Esophagus muscularis mucosa (tissue), 4 donors: ENCODE results near the gene NR1D2. TPM values are rescaled to one million over a fixed set of nuclear protein-coding genes. Genes with fewer than 3 reads are reported as not detected.

Experiments used
- DNase-seq: peaks from one replicate; pipeline ENCODE4 v3.0.0-alpha.2; 2017; ENCODE audit errors: extremely low spot score
- H3K27ac ChIP-seq, 4 donors: fragments of 200-600 bp; sonication (generic); replicated peaks in 1 of 4; 1 replicate in 3 of 4; 2 replicates in 1 of 4; pipeline ENCODE4 v1.5.1; 2016 to 2019; ENCODE audit warnings: mild to moderate bottlenecking in 1 of 4
- H3K27me3 ChIP-seq, 4 donors: fragments of 200-600 bp; sonication (generic); one replicate each; pipeline versions ENCODE4 v1.5.1 to v1.6.0; 2016 to 2019
- H3K36me3 ChIP-seq, 4 donors: fragments of 200-600 bp; sonication (generic); one replicate each; pipeline ENCODE4 v1.5.1; 2016 to 2019
- H3K4me1 ChIP-seq, 4 donors: fragments of 200-600 bp; sonication (generic); one replicate each; pipeline ENCODE4 v1.5.1; 2016 to 2019
- H3K4me3 ChIP-seq, 4 donors: fragments of 200-600 bp; sonication (generic); 1 replicate in 2 of 4; 2 replicates in 2 of 4; pipeline ENCODE4 v1.5.1; 2016 to 2019; ENCODE audit warnings: mild to moderate bottlenecking in 4 of 4, moderate library complexity in 1 of 4
- H3K9me3 ChIP-seq, 4 donors: fragments of 200-600 bp; sonication (generic); 1 replicate in 3 of 4; 2 replicates in 1 of 4; pipeline ENCODE4 v1.5.1; 2016 to 2019
- EP300 ChIP-seq: sonication (generic); formaldehyde crosslinking; IDR thresholded peaks from one replicate; pipeline ENCODE4 v1.6.1; 2017; ENCODE audit warnings: antibody characterized with exemption
- POLR2A ChIP-seq: fragments of 450-650 bp; IDR thresholded peaks from one replicate; pipeline ENCODE4 v1.6.1; 2017; ENCODE audit warnings: antibody characterized with exemption, moderate library complexity, mild to moderate bottlenecking, low read depth
- POLR2AphosphoS5 ChIP-seq, 2 donors: sonication (generic); formaldehyde crosslinking; IDR thresholded peaks; one replicate each; pipeline ENCODE4 v1.6.1; 2017; ENCODE audit warnings: antibody characterized with exemption in 2 of 2
- WGBS: methylation state at CpG from one replicate; pipeline ENCODE4 v1.1.5; 2018; 5-methylcytosine and 5-hydroxymethylcytosine counted together
- intact Hi-C: fragments of 100-400 bp; cut with DNase I; formaldehyde crosslinking; loops from one replicate; pipeline ENCODE4 v1.15.1; 2023
- total RNA-seq, 4 donors: library from RNA; depleted of rRNA; stranded (reverse); fragments of >200 nt; gene quantifications; one replicate each; pipeline versions ENCODE4 v1.1.0 to v1.2.1, GENCODE V29; 2016
- TF ChIP-seq, protein P1 (sequence below), 3 experiments: fragments of 200-600 bp in 2 of 3; fragments of 450-650 bp in 1 of 3; sonication (generic) in 2 of 3; IDR thresholded peaks; one replicate each; pipeline ENCODE4 v1.5.1; 2017 to 2019; ENCODE audit warnings: antibody characterized with exemption in 3 of 3, mild to moderate bottlenecking in 2 of 3, moderate library complexity in 1 of 3

The NR1D2 gene
- total RNA-seq, 4 donors from 2014 or later: 34.4 to 42.4 (median 38.0) TPM

DNA sequence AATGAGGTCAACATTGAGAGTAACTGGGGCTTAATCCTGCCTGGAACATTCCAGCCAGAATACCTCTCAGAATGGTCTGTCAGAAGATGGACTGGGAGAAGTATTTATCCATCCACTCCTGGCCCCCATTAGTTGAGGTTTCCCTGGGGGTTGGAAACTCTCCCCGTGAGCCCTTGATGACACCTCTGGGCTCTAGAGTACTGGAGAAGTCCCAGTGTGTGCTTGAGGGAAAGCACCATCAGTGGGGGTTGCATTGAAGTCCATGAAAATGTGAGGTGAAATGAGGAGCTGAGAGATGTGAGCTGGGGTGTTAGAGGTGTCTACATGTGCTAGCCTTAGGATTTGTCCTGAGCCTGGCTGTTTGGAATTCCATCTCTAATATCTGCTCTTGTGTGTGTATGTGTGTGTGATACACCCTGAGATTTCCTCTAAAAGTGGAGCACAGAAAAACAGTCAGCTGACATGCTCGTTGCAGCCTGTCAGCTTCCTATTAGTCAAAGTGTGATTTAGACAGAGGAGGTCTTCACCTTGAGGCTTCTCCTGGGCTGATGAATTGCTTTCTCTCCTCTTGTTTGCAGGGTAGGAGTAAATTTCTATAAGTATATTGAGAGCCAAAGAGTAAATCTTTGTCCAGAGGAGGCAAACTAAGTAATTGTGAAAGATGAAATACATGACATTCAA, 67.6 kb downstream of the NR1D2 start:
- Histone ChIP-seq H3K4me3 (no peak overlapping the region), H3K27ac (no peak overlapping the region), H3K9me3 (no peaks in the 10 kb centered on the region), H3K4me1 (peaks cover 0 to 5% (median 0%) of the 10 kb centered on the region in 4 donors), H3K27me3 (no peaks in the 10 kb centered on the region), H3K36me3 (no peaks in the 10 kb centered on the region)
- peak; percentile 79 for DNase-seq
- TF ChIP-seq, protein P1, sequence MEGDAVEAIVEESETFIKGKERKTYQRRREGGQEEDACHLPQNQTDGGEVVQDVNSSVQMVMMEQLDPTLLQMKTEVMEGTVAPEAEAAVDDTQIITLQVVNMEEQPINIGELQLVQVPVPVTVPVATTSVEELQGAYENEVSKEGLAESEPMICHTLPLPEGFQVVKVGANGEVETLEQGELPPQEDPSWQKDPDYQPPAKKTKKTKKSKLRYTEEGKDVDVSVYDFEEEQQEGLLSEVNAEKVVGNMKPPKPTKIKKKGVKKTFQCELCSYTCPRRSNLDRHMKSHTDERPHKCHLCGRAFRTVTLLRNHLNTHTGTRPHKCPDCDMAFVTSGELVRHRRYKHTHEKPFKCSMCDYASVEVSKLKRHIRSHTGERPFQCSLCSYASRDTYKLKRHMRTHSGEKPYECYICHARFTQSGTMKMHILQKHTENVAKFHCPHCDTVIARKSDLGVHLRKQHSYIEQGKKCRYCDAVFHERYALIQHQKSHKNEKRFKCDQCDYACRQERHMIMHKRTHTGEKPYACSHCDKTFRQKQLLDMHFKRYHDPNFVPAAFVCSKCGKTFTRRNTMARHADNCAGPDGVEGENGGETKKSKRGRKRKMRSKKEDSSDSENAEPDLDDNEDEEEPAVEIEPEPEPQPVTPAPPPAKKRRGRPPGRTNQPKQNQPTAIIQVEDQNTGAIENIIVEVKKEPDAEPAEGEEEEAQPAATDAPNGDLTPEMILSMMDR (IDR thresholded peaks at IDR 0.05): no peak
- no peak for TF ChIP-seq POLR2AphosphoS5 (IDR thresholded peaks at IDR 0.05)
- no peak for TF ChIP-seq EP300
- no peak for TF ChIP-seq POLR2A
- WGBS: 70% methylated on average over 2 of the region's 2 CpGs
- intact Hi-C loops: no loop called here

DNA sequence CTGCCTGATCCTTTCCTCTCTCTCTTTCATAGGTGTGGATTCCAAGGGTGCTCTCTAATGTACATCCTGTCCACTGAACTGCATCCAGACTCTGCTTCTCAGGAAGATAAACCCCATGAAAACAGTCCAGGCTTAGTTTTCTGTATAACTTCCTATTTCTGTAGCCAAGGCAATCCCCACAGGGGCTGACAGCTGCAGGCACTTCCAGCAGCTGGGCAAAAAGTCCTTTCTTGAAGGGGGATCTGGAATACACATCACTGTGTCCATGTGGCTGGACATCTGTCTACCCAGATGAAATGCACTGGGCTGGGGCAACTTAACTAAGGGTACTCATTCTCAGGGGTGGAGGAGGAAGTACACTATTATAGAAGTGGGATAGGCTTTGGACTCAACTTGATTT, 72.2 kb downstream of the NR1D2 start:
- TF ChIP-seq POLR2AphosphoS5 (IDR thresholded peaks at IDR 0.05) (no peak), EP300 (no peak), POLR2A (no peak)
- TF ChIP-seq, protein P1 (IDR thresholded peaks at IDR 0.05): no peak
- H3K27ac ChIP-seq: no peak overlapping the region
- no peak for DNase-seq
- intact Hi-C loops: no loop called here
- H3K36me3 ChIP-seq: no peaks in the 10 kb centered on the region
- H3K27me3 ChIP-seq: no peaks in the 10 kb centered on the region
- H3K4me1 ChIP-seq: peaks cover 0 to 5% (median 0%) of the 10 kb centered on the region in 4 donors
- H3K9me3 ChIP-seq: no peaks in the 10 kb centered on the region
- no peak overlapping the region for H3K4me3 ChIP-seq

DNA sequence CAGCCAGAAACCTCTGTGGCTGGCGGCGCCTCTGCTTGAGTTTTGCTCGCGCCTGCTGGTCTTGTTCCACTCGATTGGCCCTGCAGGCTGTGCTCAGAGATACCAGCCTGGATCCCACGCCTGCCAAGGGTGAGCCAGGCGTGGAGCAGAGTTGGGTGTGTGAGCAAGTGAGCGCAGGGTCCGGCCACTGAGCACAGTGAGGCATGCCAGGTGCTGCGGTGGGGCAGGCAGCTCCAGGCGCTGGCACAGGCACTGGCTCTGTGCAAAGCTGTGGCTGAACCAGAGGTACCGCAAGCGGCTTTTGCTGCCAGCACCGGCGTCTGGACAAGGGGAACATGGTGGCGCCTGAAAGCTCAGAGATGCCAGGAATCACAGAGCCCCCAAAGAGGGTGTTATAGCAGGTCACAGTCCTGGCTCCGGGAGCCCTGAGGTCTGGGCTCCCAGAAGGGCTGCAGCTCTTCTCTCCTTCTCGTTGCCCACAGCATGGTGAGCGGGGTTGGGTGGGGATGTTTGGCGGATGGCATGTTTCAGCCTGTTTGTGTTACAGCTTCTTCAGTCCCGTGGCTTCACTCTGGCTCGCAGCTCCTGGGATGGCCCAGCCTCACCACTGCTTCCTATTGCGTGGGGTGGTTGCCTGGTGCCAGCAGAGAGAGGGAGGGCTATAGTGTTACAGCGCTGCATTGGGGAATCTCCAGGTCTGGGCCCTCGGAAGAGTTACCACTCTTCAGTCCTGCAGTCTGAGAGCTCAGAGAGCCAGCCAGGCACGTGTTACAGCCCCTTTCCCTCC, 73.9 kb downstream of the NR1D2 start:
- no peak overlapping the region for H3K4me3 ChIP-seq
- DNase-seq: no peak
- H3K9me3 ChIP-seq: no peaks in the 10 kb centered on the region
- WGBS: 88% methylated on average over 15 of the region's 26 CpGs
- H3K27ac ChIP-seq: no peak overlapping the region
- H3K27me3 ChIP-seq: no peaks in the 10 kb centered on the region
- H3K36me3 ChIP-seq: no peaks in the 10 kb centered on the region
- TF ChIP-seq POLR2A (no peak), EP300 (no peak), POLR2AphosphoS5 (IDR thresholded peaks at IDR 0.05) (no peak)
- TF ChIP-seq, protein P1 (IDR thresholded peaks at IDR 0.05): no peak
- intact Hi-C loops: no loop called here
- H3K4me1 ChIP-seq: peaks cover 0 to 5% (median 0%) of the 10 kb centered on the region in 4 donors

DNA sequence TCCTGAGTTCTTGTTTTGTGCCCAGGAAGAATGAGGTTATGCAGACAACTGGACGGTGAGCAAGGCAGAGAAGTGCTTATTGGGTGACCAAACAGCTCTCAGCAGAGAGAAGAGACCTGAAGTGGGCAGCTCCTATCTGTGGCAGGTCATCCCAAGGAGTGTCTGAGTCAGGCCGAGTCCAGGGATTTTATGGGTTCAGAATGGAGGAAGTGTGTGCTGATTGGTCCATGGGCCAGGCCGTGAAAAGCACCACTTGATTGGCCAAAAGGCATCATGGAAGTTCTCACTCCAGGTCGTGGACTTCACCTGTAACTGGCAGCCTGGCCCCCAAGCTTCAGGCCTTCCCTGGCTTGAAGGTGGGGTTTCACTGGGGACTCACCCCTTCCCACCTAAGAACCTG, 74.5 kb downstream of the NR1D2 start:
- 95% methylated on average over 2 of the region's 4 CpGs for WGBS
- intact Hi-C loops: no loop called here
- TF ChIP-seq, protein P1 (IDR thresholded peaks at IDR 0.05): no peak
- TF ChIP-seq POLR2AphosphoS5 (IDR thresholded peaks at IDR 0.05): no peak
- TF ChIP-seq EP300: no peak
- no peak for TF ChIP-seq POLR2A
- Histone ChIP-seq H3K27ac (no peak overlapping the region), H3K4me3 (no peak overlapping the region), H3K27me3 (no peaks in the 10 kb centered on the region), H3K4me1 (peaks cover 0 to 5% (median 0%) of the 10 kb centered on the region in 4 donors), H3K9me3 (no peaks in the 10 kb centered on the region), H3K36me3 (no peaks in the 10 kb centered on the region)
- no peak for DNase-seq
